Measurements from ENCODE around the gene WDR17.

Gene WDR17

DNA sequence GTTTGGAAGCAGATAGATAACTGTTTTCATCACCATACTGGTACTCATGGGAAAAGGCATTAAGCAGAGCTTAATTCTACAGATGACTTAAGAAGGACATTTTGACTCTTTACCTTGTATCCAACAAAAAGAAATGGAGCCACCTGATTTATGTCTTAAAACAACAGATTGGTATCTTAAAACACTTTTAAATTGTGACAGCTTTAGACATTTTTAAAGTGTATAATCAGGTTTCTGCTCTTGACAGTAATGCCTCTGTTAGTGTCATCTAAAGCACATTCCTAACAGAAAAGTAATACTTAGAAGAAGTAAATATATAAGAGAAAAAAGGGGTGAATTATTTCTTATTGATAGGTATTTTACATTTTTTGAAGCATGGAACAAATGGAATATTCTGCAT lies 73.9 kb downstream of the WDR17 start:
- TF ChIP-seq, protein P1, sequence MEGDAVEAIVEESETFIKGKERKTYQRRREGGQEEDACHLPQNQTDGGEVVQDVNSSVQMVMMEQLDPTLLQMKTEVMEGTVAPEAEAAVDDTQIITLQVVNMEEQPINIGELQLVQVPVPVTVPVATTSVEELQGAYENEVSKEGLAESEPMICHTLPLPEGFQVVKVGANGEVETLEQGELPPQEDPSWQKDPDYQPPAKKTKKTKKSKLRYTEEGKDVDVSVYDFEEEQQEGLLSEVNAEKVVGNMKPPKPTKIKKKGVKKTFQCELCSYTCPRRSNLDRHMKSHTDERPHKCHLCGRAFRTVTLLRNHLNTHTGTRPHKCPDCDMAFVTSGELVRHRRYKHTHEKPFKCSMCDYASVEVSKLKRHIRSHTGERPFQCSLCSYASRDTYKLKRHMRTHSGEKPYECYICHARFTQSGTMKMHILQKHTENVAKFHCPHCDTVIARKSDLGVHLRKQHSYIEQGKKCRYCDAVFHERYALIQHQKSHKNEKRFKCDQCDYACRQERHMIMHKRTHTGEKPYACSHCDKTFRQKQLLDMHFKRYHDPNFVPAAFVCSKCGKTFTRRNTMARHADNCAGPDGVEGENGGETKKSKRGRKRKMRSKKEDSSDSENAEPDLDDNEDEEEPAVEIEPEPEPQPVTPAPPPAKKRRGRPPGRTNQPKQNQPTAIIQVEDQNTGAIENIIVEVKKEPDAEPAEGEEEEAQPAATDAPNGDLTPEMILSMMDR (IDR thresholded peaks at IDR 0.05; ENCODE audit: low read depth, low read length), result no peak
- Histone ChIP-seq H3K27me3 (no peaks in the 10 kb centered on the region), H3K9me3 (no peaks in the 10 kb centered on the region), H3K4me1 (no peaks in the 10 kb centered on the region), H3K36me3 (no peaks in the 10 kb centered on the region; the same call in 1 of the 2 replicates), H3K4me3 (ENCODE audit: low read depth, low read length) (no peak overlapping the region)
- no peak for DNase-seq

DNA sequence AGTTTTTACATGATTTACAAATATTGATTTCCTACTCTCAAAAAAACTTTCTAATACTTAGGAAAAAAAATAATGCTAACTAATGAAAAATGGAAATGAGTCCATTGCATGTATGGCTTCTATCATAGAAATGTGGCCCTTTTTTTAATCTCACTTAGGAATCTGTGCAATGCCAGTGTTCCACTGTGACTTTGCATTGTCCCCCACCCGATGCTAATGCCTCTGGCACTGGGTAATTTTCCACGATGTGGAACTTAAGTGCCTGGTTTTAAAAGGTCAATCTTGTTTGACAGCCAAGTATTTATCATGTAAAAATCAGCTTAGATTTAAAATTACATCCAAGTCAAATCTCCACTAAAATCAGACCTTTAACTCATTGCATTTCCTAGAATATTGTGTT lies 76.6 kb downstream of the WDR17 start:
- no peaks in the 10 kb centered on the region for H3K27me3 ChIP-seq
- TF ChIP-seq, protein P1 (IDR thresholded peaks at IDR 0.05; ENCODE audit: low read depth, low read length), result no peak
- H3K4me1 ChIP-seq, result no peaks in the 10 kb centered on the region
- no peaks in the 10 kb centered on the region for H3K9me3 ChIP-seq
- no peaks in the 10 kb centered on the region for H3K36me3 ChIP-seq
- no peak for DNase-seq
- no peak overlapping the region for H3K4me3 ChIP-seq (ENCODE audit: low read depth, low read length)

- no peaks in the 10 kb centered on the region for H3K9me3 ChIP-seq
- 0 out of 2 replicates have a peak, but pooled peaks cover 3% of the 10 kb centered on the region for H3K36me3 ChIP-seq
- no peak overlapping the region for H3K4me3 ChIP-seq (ENCODE audit: low read depth, low read length)
- no peak for DNase-seq
- H3K4me1 ChIP-seq, result peaks cover 9% of the 10 kb centered on the region; the same call in 1 of the 2 replicates
- H3K27me3 ChIP-seq, result no peaks in the 10 kb centered on the region
- TF ChIP-seq, protein P1 (IDR thresholded peaks at IDR 0.05; ENCODE audit: low read depth, low read length), result no peak
These were observed 84.2 kb downstream of the WDR17 start for GRCh38 chr4:176149680-176150355.

DNA sequence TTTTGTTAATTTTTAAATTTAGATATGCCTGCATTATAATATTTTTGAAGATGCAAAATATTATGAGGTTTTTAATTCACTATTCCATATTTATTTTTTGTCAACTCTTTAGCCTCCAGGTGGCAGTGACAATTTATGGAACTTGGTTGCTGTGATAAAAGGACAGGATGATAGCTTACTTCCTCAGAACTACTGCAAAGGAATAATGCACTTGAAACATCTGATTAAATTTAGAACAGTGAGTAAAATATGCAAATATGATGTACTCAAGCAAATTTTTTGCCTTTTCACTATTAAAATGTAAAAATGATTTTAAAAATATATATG lies 84.7 kb downstream of the WDR17 start:
- DNase-seq, result no peak
- TF ChIP-seq, protein P1 (IDR thresholded peaks at IDR 0.05; ENCODE audit: low read depth, low read length), result peak; percentile 46
- H3K4me1 ChIP-seq, result peaks cover 9% of the 10 kb centered on the region; the same call in 1 of the 2 replicates
- no peaks in the 10 kb centered on the region for H3K9me3 ChIP-seq
- 0 out of 2 replicates have a peak, but pooled peaks cover 3% of the 10 kb centered on the region for H3K36me3 ChIP-seq
- H3K27me3 ChIP-seq, result no peaks in the 10 kb centered on the region
- no peak overlapping the region for H3K4me3 ChIP-seq (ENCODE audit: low read depth, low read length)

DNA sequence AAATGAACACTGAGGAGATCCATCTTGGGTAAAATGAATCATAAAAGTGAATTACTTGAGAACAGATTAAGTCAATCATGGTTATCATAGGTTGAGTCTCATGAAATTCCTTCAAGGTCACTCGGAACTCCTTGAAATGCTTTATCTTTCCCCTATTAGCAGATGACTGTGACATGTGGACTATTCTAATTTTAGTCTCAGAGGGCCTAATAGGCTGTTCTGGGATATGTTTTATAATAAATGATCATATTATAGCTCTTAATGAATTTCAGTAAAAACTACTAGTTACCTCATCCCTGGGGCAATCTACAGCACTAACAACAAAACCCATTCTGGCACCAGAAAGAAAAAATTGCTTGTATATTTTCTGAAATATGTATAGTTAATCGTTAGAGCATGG lies 85.1 kb downstream of the WDR17 start:
- Histone ChIP-seq H3K4me3 (ENCODE audit: low read depth, low read length) (no peak overlapping the region), H3K27me3 (no peaks in the 10 kb centered on the region), H3K36me3 (0 out of 2 replicates have a peak, but pooled peaks cover 3% of the 10 kb centered on the region), H3K9me3 (no peaks in the 10 kb centered on the region), H3K4me1 (peaks cover 9% of the 10 kb centered on the region; the same call in 1 of the 2 replicates)
- DNase-seq, result no peak
- TF ChIP-seq, protein P1 (IDR thresholded peaks at IDR 0.05; ENCODE audit: low read depth, low read length), result no peak

DNA sequence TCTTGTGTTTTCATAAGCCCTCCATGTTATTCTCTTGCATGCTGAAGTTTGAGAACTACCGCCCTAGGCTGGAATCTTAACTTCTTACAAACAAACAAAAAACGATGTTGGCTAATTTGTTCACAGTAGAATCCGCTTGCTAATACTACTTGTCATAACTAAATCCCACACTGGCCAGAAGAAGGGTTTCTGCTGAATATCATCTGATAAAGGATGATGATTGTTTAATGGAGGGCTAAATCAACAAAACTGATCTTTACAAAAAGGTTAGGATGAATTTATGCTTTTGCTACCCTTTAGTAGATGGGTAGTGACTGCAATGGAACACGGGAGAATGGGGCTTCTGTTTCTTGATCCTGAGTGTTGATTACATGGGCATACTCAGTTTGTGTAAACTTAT lies 87.5 kb downstream of the WDR17 start:
- Histone ChIP-seq H3K4me3 (ENCODE audit: low read depth, low read length) (no peak overlapping the region), H3K27me3 (no peaks in the 10 kb centered on the region), H3K36me3 (0 out of 2 replicates have a peak, but pooled peaks cover 3% of the 10 kb centered on the region), H3K9me3 (no peaks in the 10 kb centered on the region), H3K4me1 (peaks cover 9% of the 10 kb centered on the region; the same call in 1 of the 2 replicates)
- DNase-seq, result no peak
- TF ChIP-seq, protein P1 (IDR thresholded peaks at IDR 0.05; ENCODE audit: low read depth, low read length), result no peak

All from BE2C (cell line).